ENCODE data around the gene KDM2B.

Gene KDM2B

GRCh38 chr12:121524196-121524916 lies 56.5 kb downstream of the KDM2B start:
- DNase-seq = no peak

- no peak for DNase-seq
Measured at GRCh38 chr12:121523741-121524140, 57.1 kb downstream of the KDM2B start.

GRCh38 chr12:121522971-121523370 lies 57.9 kb downstream of the KDM2B start:
- DNase-seq = no peak

- no peak for DNase-seq
Measured at GRCh38 chr12:121520586-121521086, 60.2 kb downstream of the KDM2B start.

GRCh38 chr12:121520119-121520518 lies 60.7 kb downstream of the KDM2B start:
- no peak for DNase-seq

- no peak for DNase-seq
Measured at GRCh38 chr12:121519227-121519626, 61.6 kb downstream of the KDM2B start.

- no peak for DNase-seq
Measured at GRCh38 chr12:121518656-121519055, 62.2 kb downstream of the KDM2B start.

GRCh38 chr12:121516437-121517011 lies 64.3 kb downstream of the KDM2B start:
- no peak for DNase-seq

GRCh38 chr12:121515615-121516014 lies 65.2 kb downstream of the KDM2B start:
- DNase-seq = no peak

- no peak for DNase-seq
Measured at GRCh38 chr12:121514184-121514742, 66.6 kb downstream of the KDM2B start.

- DNase-seq = no peak
Measured at GRCh38 chr12:121513464-121514183, 67.2 kb downstream of the KDM2B start.

GRCh38 chr12:121512561-121512960 lies 68.3 kb downstream of the KDM2B start:
- DNase-seq = no peak

- no peak for DNase-seq
Measured at GRCh38 chr12:121511916-121512315, 68.9 kb downstream of the KDM2B start.

GRCh38 chr12:121509339-121509738 lies 71.5 kb downstream of the KDM2B start:
- no peak for DNase-seq

- DNase-seq = no peak
Measured at GRCh38 chr12:121508533-121508932, 72.3 kb downstream of the KDM2B start.

- no peak for DNase-seq
Measured at GRCh38 chr12:121507984-121508383, 72.8 kb downstream of the KDM2B start.

GRCh38 chr12:121507245-121507644 lies 73.6 kb downstream of the KDM2B start:
- no peak for DNase-seq

GRCh38 chr12:121505513-121505912 lies 75.3 kb downstream of the KDM2B start:
- DNase-seq = no peak

- no peak for DNase-seq
Measured at GRCh38 chr12:121504505-121504904, 76.3 kb downstream of the KDM2B start.

- no peak for DNase-seq
Measured at GRCh38 chr12:121503395-121503794, 77.4 kb downstream of the KDM2B start.

- no peak for DNase-seq
Measured at GRCh38 chr12:121501946-121502345, 78.9 kb downstream of the KDM2B start.

GRCh38 chr12:121499929-121500793 lies 80.7 kb downstream of the KDM2B start:
- DNase-seq = peak; percentile 3

- no peak for DNase-seq
Measured at GRCh38 chr12:121495746-121496145, 85.1 kb downstream of the KDM2B start.

Measured in GF-D8 (cell line).